ENCODE measurements around the gene MLST8. TPM values are rescaled to one million over a fixed set of nuclear protein-coding genes. Genes with fewer than 3 reads are reported as not detected.

Gene MLST8, protein sequence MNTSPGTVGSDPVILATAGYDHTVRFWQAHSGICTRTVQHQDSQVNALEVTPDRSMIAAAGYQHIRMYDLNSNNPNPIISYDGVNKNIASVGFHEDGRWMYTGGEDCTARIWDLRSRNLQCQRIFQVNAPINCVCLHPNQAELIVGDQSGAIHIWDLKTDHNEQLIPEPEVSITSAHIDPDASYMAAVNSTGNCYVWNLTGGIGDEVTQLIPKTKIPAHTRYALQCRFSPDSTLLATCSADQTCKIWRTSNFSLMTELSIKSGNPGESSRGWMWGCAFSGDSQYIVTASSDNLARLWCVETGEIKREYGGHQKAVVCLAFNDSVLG
- total RNA-seq (2022; extraction: Qiagen RNA extraction; ENCODE audit: low read depth) = 33.6 to 52.3 TPM (median 51.7 TPM) in 5 replicates

DNA sequence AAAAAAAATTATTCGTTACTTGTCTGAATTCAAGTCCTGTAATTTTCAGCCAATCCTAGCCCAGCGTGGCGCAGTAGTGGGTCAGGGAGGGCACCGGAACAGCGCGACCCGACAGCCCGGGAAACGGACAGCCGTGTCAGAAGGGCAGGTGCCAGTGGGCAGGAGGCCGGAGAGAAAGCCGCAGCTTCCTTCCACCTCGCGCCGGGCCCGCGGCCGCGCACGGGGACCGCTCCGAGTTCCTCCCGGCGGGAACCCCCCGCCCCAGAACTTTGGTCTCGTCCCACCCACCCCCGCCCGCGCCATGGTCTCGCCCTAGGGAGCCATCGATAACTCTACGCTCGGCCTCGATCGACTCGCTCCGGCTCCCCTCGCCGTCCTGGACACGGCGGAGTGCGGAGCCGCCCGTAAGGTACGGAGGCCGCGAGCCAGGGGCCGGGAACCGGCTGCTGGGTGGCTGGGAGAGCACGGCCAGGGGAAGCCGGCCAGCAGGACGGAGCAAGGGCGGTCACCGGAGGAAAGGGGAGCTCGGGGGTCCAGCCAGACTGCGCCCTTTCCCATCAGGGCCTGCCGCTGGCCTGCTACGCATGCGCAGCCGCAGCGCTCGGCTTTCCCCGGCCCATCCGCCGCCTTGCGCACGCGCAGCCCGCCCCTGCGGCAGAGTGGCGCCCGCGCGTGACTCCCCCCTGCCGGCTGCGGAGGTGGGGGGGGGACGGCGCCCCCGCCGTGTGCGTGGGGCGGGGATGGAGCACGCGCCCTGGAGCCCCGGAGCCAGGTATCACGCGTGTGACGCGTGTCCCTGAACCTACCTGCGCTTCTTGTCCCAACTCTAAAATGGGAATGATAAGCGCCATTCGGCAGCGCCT lies at the start of gene MLST8:
MLST8 (plus strand) TSS at position 351 of the 863 bp plus-strand sequence. CDS start 632 bp downstream, outside the sequence.

DNA sequence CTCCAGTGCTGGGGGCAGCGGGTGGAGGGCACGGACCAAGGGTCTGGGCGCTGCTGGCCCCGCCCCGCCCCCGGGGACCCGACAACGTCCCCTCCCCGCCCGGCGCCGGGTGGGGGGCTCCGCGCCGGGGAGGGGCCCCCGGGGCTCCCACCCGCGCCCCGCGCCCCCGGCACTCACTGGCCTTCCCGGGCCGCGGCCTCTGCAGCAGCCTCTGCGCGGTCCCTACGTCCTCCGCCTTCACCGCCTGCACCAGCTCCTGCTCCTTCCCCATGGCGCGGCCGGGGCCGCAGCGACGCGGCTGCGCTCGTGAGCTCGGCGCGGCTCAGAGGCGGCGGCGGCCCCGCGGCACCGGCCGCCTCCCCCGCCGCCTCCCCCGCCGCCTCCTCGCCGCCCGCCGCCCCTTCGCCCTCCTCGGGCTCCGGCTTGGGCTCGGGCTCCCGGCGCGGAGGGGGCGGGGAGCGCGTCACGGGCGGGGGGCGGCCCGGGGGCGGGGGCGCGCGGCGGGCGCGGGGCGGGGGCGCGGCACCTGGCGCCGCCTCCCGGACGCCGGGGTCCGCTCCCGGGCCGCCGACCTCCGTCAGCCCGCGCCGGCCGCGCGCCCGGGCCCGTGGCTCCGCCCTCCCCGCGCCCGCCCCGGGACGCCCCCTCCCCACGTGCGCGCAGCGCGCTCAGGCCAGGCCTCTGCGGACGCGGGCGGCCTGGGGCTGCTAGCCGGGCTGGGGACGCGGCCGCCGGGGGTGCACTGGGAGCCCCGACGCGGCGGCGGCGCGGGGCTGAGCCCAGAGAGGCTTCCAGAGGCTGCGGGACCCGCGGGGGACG lies 8.9 kb upstream of the MLST8 start, which contains the start of gene CASKIN1:
CASKIN1 (minus strand) TSS at position 444 of the 819 bp plus-strand sequence; CDS start at position 271, 173 bp downstream.

DNA sequence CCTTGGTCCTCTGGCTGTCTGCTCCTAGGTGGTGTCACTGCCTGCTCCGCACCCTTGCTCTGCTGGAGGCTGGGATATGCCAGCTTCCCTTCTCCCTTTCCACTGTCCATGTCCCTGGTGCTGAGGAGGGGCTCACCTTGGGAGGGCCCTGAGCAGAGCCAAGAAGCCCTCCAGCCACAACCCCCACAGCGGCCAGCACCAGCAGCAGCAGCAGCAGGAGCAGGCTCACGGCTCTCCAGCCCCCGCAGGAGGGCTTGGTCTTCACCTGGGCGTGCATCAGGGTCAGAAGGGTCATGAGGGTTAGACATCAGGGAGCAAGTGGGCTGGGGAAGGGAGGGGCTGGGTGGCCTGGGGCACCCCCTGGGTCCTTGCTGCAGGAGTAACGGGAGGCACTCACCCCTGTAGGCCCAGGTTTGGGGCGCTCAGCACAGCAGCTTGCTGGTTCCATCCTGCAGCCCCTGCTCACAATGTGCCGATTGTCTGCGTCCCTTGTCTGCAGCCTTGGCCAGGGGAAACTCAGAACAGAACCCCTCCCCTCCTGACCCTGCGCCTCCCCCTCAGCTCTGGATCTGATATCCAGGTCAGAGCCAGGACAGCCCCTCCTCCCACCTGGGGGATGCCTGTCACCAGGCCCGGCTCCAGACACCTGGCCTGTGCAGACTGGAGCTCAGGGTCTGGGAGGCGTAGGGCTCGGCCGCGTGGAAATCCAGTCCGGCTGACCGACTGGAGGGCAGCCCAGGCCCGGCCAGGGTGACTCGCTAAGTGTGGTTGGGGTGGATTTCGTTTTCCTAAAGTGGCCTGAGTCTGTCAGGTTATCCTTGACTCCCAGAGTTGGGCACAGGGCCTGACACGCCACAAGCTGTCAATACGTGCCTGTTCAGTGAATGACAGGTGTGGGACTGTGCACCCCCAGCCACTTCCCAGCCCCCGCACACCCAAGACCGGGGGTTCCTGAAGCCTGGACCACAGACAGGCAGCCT lies 5.4 kb downstream of the MLST8 start, which contains the start of gene BRICD5:
BRICD5 (minus strand) TSS at position 478 of the 980 bp plus-strand sequence; CDS start at position 448, 30 bp downstream.

DNA sequence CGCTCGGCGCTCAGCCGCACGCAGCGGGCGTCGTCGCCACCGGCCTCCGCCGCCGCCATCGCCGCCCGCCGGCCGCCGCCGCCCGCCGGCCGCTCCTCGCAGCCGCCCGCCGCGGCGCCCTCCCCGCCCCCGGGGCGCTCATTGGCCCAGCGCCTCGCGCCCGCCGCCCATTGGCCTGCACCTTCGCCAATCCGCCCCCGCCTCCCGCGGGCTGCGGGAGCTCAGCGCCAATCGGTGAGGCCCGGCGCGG lies 9.4 kb downstream of the MLST8 start, which contains the start of gene PGP:
PGP (minus strand) TSS at position 122 of the 250 bp plus-strand sequence; CDS start at position 59, 63 bp downstream.

DNA sequence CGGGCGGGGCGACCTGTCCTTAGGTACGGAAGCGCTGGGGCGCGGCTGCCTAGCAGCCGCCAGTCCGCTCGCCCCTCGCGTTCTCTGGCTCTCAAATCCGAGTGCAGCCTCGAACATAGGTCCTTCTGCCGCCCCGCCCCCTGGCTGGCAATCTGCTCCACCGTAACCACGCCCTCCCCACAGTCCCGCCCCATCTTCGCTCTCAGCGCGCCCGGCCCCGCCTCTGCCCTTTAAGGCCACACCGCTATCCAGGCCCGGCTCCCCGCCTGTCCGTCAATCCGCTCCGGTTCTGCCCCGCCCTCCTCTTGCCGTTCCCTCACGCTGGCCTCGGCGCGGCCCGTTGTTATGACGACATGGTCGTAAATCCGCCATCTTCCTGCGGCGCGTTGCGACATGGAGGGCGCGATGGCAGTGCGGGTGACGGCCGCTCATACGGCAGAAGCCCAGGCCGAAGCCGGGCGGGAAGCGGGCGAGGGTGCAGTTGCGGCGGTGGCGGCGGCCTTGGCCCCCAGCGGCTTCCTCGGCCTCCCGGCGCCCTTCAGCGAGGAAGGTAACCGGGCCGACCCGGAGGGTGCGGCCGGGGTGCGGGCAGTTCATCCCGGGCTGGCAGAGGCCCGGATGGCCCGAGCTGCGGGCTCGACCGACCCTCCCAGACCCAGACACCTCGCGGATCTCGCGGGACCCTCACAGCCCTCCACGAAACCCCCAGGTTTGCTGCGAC lies 18.1 kb downstream of the MLST8 start, which contains the start of gene E4F1:
E4F1 (plus strand) TSS at position 371 of the 721 bp plus-strand sequence; CDS start at position 394, 23 bp downstream.

DNA sequence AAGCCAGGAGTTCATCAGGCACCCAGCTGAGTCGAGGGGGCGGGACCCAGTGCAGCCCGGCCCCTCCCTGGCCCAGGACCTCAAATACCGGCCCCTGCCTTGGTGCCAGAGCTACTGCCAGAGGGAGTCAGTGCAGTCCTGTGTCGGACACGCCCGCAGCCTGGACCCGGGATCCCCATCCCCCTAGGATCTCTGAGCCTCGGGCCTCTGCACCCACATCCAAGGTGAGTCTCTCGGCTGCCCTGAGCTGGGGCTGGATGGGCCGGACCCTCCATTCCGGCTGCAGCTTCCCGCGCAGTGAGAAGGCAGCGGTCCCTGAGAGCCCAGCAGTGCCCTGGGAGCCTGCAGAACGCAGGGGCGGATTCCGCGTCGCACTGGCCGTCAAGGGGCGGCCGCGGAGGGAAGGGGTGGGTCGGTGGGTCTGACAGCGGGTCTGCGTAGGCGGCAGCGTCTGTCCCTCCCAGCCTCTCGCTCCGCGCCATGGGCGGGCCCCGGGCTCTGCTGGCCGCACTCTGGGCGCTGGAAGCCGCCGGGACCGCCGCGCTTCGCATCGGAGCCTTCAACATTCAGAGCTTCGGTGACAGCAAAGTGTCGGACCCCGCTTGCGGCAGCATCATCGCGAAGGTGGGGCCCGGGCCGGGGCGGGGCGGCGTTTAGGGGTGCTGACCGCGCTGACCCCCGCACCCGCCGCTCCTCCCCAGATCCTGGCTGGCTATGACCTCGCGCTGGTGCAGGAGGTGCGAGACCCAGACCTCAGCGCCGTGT lies 31.3 kb downstream of the MLST8 start, which contains the start of gene DNASE1L2:
DNASE1L2 (plus strand) TSS at position 108 of the 765 bp plus-strand sequence; CDS start at position 481, 373 bp downstream.

DNA sequence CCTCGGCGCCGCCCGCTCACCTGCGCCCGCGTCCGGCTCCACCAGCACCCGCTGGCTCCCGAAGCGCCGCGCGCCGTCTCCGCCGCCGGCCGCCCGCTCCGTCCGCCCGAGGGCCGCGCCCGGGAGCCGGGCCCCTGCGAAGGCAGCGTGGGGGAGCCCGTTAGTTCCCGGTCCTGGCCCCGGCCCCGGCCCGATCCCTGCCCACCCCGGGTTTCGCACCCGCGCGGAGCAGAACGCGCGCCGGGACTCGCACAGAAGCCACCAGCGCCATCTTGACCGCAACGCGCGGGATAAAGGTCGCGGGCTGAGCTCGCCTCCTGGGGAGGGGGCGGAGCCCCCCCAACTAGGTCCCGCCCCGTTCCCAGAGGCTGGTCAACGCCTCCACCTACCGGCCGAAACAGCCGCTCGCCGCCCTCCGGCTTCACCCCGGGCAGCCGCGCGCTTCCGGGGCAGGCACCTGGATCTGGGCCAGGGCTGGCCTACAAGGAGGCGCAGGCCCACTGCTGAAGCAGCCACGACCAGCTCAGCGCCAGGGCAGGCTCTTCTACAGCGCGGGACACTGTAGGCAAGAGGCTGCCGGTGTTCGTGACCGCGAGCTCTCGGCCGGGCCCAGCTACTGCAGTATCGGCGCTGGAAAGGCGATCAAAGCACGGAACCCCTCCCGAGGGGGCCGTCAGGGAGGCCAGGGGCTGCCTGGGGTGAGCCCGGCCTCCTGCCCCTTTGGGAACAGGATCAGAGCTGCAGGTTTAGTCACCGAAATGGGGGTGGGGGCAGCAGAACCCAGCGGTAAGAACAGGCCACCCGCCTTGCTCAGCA lies 46.2 kb downstream of the MLST8 start, which contains the start of gene ECI1:
ECI1 (minus strand) TSS at position 292 of the 816 bp plus-strand sequence; CDS start at position 271, 21 bp downstream.

Other genes starting within 250 kb of the MLST8 start
- gene NDUFB10, start 245.9 kb upstream of the MLST8 start, total RNA-seq (2022; extraction: Qiagen RNA extraction; ENCODE audit: low read depth) = 246 to 312 TPM (median 253 TPM) in 5 replicates
- 2,814 to 5,362 TPM (median 5,215 TPM) in 5 replicates for gene RPS2, start 240.6 kb upstream of the MLST8 start, total RNA-seq (2022; extraction: Qiagen RNA extraction; ENCODE audit: low read depth)
- not detected in 5 replicates for gene RNF151, start 238.6 kb upstream of the MLST8 start, total RNA-seq (2022; extraction: Qiagen RNA extraction; ENCODE audit: low read depth)
- gene TBL3, start 233.4 kb upstream of the MLST8 start, total RNA-seq (2022; extraction: Qiagen RNA extraction; ENCODE audit: low read depth) = 22.3 to 41.6 TPM (median 37.2 TPM) in 5 replicates
- 0.24 to 0.63 TPM (median 0.34 TPM) in 4 of 5 replicates, not detected in the other for gene NOXO1, start 224.0 kb upstream of the MLST8 start, total RNA-seq (2022; extraction: Qiagen RNA extraction; ENCODE audit: low read depth)
- gene GFER, start 221.3 kb upstream of the MLST8 start, total RNA-seq (2022; extraction: Qiagen RNA extraction; ENCODE audit: low read depth) = 29.3 to 47.4 TPM (median 42.7 TPM) in 5 replicates
- gene SYNGR3, start 215.5 kb upstream of the MLST8 start, total RNA-seq (2022; extraction: Qiagen RNA extraction; ENCODE audit: low read depth) = 4.4 to 8.7 TPM (median 8.3 TPM) in 5 replicates
- 34.2 to 63.9 TPM (median 59.5 TPM) in 5 replicates for gene ZNF598, start 195.6 kb upstream of the MLST8 start, total RNA-seq (2022; extraction: Qiagen RNA extraction; ENCODE audit: low read depth)
- 0.65 to 1.6 TPM (median 1.1 TPM) in 4 of 5 replicates, not detected in the other for gene NPW, start 185.7 kb upstream of the MLST8 start, total RNA-seq (2022; extraction: Qiagen RNA extraction; ENCODE audit: low read depth)
- gene NHERF2, start 178.6 kb upstream of the MLST8 start, total RNA-seq (2022; extraction: Qiagen RNA extraction; ENCODE audit: low read depth) = 32.5 to 64.5 TPM (median 58.3 TPM) in 5 replicates
- 30.3 to 50.9 TPM (median 43.8 TPM) in 5 replicates for gene NTHL1, start 157.6 kb upstream of the MLST8 start, total RNA-seq (2022; extraction: Qiagen RNA extraction; ENCODE audit: low read depth)
- 27.2 to 50.2 TPM (median 37.1 TPM) in 5 replicates for gene TSC2, start 157.5 kb upstream of the MLST8 start, total RNA-seq (2022; extraction: Qiagen RNA extraction; ENCODE audit: low read depth)
- gene PKD1, start 69.6 kb upstream of the MLST8 start, total RNA-seq (2022; extraction: Qiagen RNA extraction; ENCODE audit: low read depth) = 27.4 to 65.1 TPM (median 52.5 TPM) in 5 replicates
- gene RAB26, start 56.8 kb upstream of the MLST8 start, total RNA-seq (2022; extraction: Qiagen RNA extraction; ENCODE audit: low read depth) = 3.0 to 4.2 TPM (median 3.6 TPM) in 5 replicates
- gene TRAF7, start 49.7 kb upstream of the MLST8 start, total RNA-seq (2022; extraction: Qiagen RNA extraction; ENCODE audit: low read depth) = 26.8 to 66.2 TPM (median 54.0 TPM) in 5 replicates
- 0.29 to 1.5 TPM (median 0.56 TPM) in 5 replicates for gene CASKIN1, start 8.8 kb upstream of the MLST8 start, total RNA-seq (2022; extraction: Qiagen RNA extraction; ENCODE audit: low read depth)
- gene BRICD5, start 5.4 kb downstream of the MLST8 start, total RNA-seq (2022; extraction: Qiagen RNA extraction; ENCODE audit: low read depth) = 2.8 to 6.7 TPM (median 5.2 TPM) in 5 replicates
- gene PGP, start 9.4 kb downstream of the MLST8 start, total RNA-seq (2022; extraction: Qiagen RNA extraction; ENCODE audit: low read depth) = 14.5 to 39.0 TPM (median 37.6 TPM) in 5 replicates
- 11.9 to 30.7 TPM (median 24.8 TPM) in 5 replicates for gene E4F1, start 18.1 kb downstream of the MLST8 start, total RNA-seq (2022; extraction: Qiagen RNA extraction; ENCODE audit: low read depth)
- gene DNASE1L2, start 31.0 kb downstream of the MLST8 start, total RNA-seq (2022; extraction: Qiagen RNA extraction; ENCODE audit: low read depth) = 0.75 to 2.1 TPM (median 1.6 TPM) in 5 replicates
- 41.0 to 92.8 TPM (median 86.3 TPM) in 5 replicates for gene ECI1, start 46.1 kb downstream of the MLST8 start, total RNA-seq (2022; extraction: Qiagen RNA extraction; ENCODE audit: low read depth)
- gene RNPS1, start 62.7 kb downstream of the MLST8 start, total RNA-seq (2022; extraction: Qiagen RNA extraction; ENCODE audit: low read depth) = 254 to 289 TPM (median 260 TPM) in 5 replicates
- gene ABCA3, start 135.3 kb downstream of the MLST8 start, total RNA-seq (2022; extraction: Qiagen RNA extraction; ENCODE audit: low read depth) = 13.8 to 23.1 TPM (median 19.7 TPM) in 5 replicates
- 16.8 to 24.3 TPM (median 23.8 TPM) in 5 replicates for gene CCNF, start 224.0 kb downstream of the MLST8 start, total RNA-seq (2022; extraction: Qiagen RNA extraction; ENCODE audit: low read depth)